HEK293 (cell line): ENCODE data around the gene CTSF.

Source experiments
- CTCF ChIA-PET: fragments of 350-600 bp; formaldehyde crosslinking; extraction: SDS; loops from one replicate; lab custom pipeline; 2021; ENCODE audit warnings: antibody characterized with exemption; lab: Yijun Ruan, JAX
- POLR2A ChIA-PET: fragments of 300-600 bp; formaldehyde crosslinking; extraction: SDS; loops from one replicate; lab custom pipeline; 2020; ENCODE audit warnings: antibody characterized with exemption, inconsistent platforms; lab: Yijun Ruan, JAX
- H3K27ac ChIP-seq: fragments of 200-500 bp; sonication (Bioruptor generic); 2 replicates; pipeline ENCODE4 v1.5.1; 2014; ENCODE audit warnings: low read depth, low read length, control low read depth, inconsistent platforms; ENCODE audit errors: extremely low read depth
- H3K36me3 ChIP-seq, 2 experiments: fragments of 200-500 bp in 1 of 2; sonication (Bioruptor generic) in 1 of 2; 1 replicate in 1 of 2; 2 replicates in 1 of 2; pipeline ENCODE4 v1.5.1; 2014 to 2017; ENCODE audit warnings: inconsistent platforms in 2 of 2, low read length in 2 of 2; ENCODE audit not compliant: control insufficient read depth in 2 of 2, insufficient read depth in 1 of 2
- H3K4me1 ChIP-seq: fragments of 200-500 bp; sonication (Bioruptor generic); 2 replicates; pipeline ENCODE4 v1.5.1; 2014; ENCODE audit warnings: mild to moderate bottlenecking, low read length, inconsistent platforms; ENCODE audit not compliant: control insufficient read depth, insufficient read depth
- H3K4me3 ChIP-seq: 2 replicates; pipeline ENCODE4 v1.5.1; 2011; ENCODE audit warnings: low read depth, mild to moderate bottlenecking, control low read depth, low read length, moderate library complexity
- H3K9me3 ChIP-seq: fragments of 200-500 bp; sonication (Bioruptor generic); 2 replicates; pipeline ENCODE4 v1.5.1; 2014; ENCODE audit warnings: low read depth, low read length, inconsistent platforms; ENCODE audit not compliant: control insufficient read depth, insufficient read depth
- GLIS2 ChIP-seq: fragments of 450-650 bp; formaldehyde crosslinking; IDR thresholded peaks from 2 replicates; pipeline ENCODE4 v1.5.1; 2016; ENCODE audit warnings: missing biosample characterization, missing genetic modification characterization
- HOXD13 ChIP-seq: sonication (generic); formaldehyde crosslinking; IDR thresholded peaks from 2 replicates; pipeline ENCODE4 v1.8.0; 2022; ENCODE audit warnings: missing genetic modification reagents, borderline replicate concordance
- SALL2 ChIP-seq: fragments of 450-650 bp; formaldehyde crosslinking; IDR thresholded peaks from 2 replicates; pipeline ENCODE4 v1.5.0; 2017; ENCODE audit warnings: missing biosample characterization, mild to moderate bottlenecking, missing genetic modification characterization, borderline replicate concordance
- ZBTB17 ChIP-seq: fragments of 450-650 bp; formaldehyde crosslinking; IDR thresholded peaks from 2 replicates; pipeline ENCODE4 v1.5.1; 2016; ENCODE audit warnings: missing biosample characterization, missing genetic modification characterization
- ZNF10 ChIP-seq: fragments of 450-650 bp; formaldehyde crosslinking; IDR thresholded peaks from 2 replicates; pipeline ENCODE4 v1.5.1; 2017; ENCODE audit warnings: missing biosample characterization, missing genetic modification characterization
- ZNF19 ChIP-seq: fragments of 450-650 bp; formaldehyde crosslinking; IDR thresholded peaks from 2 replicates; pipeline ENCODE4; 2016; ENCODE audit warnings: missing biosample characterization, missing genetic modification characterization, low read depth
- ZNF202 ChIP-seq: fragments of 450-650 bp; formaldehyde crosslinking; IDR thresholded peaks from 2 replicates; pipeline ENCODE4 v1.5.1; 2016; ENCODE audit warnings: missing biosample characterization, missing genetic modification characterization, borderline replicate concordance
- ZNF211 ChIP-seq: fragments of 450-650 bp; formaldehyde crosslinking; IDR thresholded peaks from 2 replicates; pipeline ENCODE4 v1.5.1; 2016; ENCODE audit warnings: low read depth, missing biosample characterization, missing genetic modification characterization
- ZNF23 ChIP-seq: fragments of 450-650 bp; formaldehyde crosslinking; IDR thresholded peaks from 2 replicates; pipeline ENCODE4 v1.5.1; 2016; ENCODE audit warnings: missing biosample characterization, missing genetic modification characterization, borderline replicate concordance
- ZNF274 ChIP-seq, 2 experiments: fragments of 200-500 bp in 1 of 2; fragments of 450-650 bp in 1 of 2; sonication (Bioruptor generic) in 1 of 2; formaldehyde crosslinking in 1 of 2; IDR thresholded peaks; 2 replicates each; pipeline versions ENCODE4 v1.5.1 to v1.6.1; 2014 to 2016; ENCODE audit warnings: borderline replicate concordance in 1 of 2, inconsistent platforms in 1 of 2, low read length in 1 of 2, missing biosample characterization in 1 of 2, missing genetic modification characterization in 1 of 2
- ZNF292 ChIP-seq: fragments of 450-650 bp; formaldehyde crosslinking; IDR thresholded peaks from 2 replicates; pipeline ENCODE4 v1.5.1; 2016; ENCODE audit warnings: low read depth, missing biosample characterization, missing genetic modification characterization, borderline replicate concordance
- ZNF510 ChIP-seq: fragments of 450-650 bp; formaldehyde crosslinking; IDR thresholded peaks from 2 replicates; pipeline ENCODE4 v1.5.1; 2018; ENCODE audit warnings: mild to moderate bottlenecking, missing genetic modification characterization, missing biosample characterization; ENCODE audit not compliant: insufficient replicate concordance
- ZNF626 ChIP-seq: fragments of 450-650 bp; sonication (Bioruptor Pico); formaldehyde crosslinking; IDR thresholded peaks from 2 replicates; pipeline ENCODE4 v1.5.1; 2018; ENCODE audit warnings: missing biosample characterization, missing genetic modification characterization, inconsistent platforms
- ZNF629 ChIP-seq: fragments of 450-650 bp; formaldehyde crosslinking; IDR thresholded peaks from 2 replicates; pipeline ENCODE4 v1.5.1; 2017; ENCODE audit warnings: missing biosample characterization, missing genetic modification characterization
- ZNF785 ChIP-seq: fragments of 450-650 bp; formaldehyde crosslinking; IDR thresholded peaks from 2 replicates; pipeline ENCODE4 v1.5.1; 2016; ENCODE audit warnings: missing biosample characterization, missing genetic modification characterization
- TF ChIP-seq, protein P1 (sequence below): fragments of 450-650 bp; formaldehyde crosslinking; IDR thresholded peaks from 2 replicates; pipeline ENCODE4 v1.5.1; 2017; ENCODE audit warnings: missing biosample characterization, missing genetic modification characterization
- TF ChIP-seq, protein P2 (sequence below): fragments of 450-650 bp; formaldehyde crosslinking; IDR thresholded peaks from 2 replicates; pipeline ENCODE4 v1.5.1; 2017; ENCODE audit warnings: missing biosample characterization, missing genetic modification characterization
- TF ChIP-seq, protein P3 (sequence below): fragments of 450-650 bp; formaldehyde crosslinking; IDR thresholded peaks from 2 replicates; pipeline ENCODE4 v1.5.1; 2016; ENCODE audit warnings: missing biosample characterization, missing genetic modification characterization

Gene CTSF

GRCh38 chr11:66570850-66571180 is 2.4 kb upstream of the CTSF start:
- Histone ChIP-seq H3K9me3 (no peaks in the 10 kb centered on the region), H3K27ac (no peak overlapping the region), H3K4me1 (no peaks in the 10 kb centered on the region), H3K36me3 (no peaks in the 10 kb centered on the region), H3K4me3 (no peak overlapping the region)
- ChIA-PET POLR2A (interaction anchor here (0.6 kb wide), 1 partner anchor 358 kb away, joined by 4 read pairs; no protein-coding TSS in a partner anchor), CTCF (no interaction called here)
- TF ChIP-seq ZNF211 (tag by site-specific recombination) = no peak
- TF ChIP-seq ZNF19 (tag by site-specific recombination) = no peak
- TF ChIP-seq ZNF292 = no peak
- no peak for TF ChIP-seq GLIS2 (tag by site-specific recombination)
- no peak for TF ChIP-seq SALL2 (tag by site-specific recombination)
- TF ChIP-seq ZNF202 (tag by site-specific recombination) = no peak
- TF ChIP-seq ZNF10 (tag by site-specific recombination) = no peak
- TF ChIP-seq ZNF274 (IDR thresholded peaks at IDR 0.05; ENCODE audit: low read length) = no peak
- no peak for TF ChIP-seq ZNF274 (tag by site-specific recombination; IDR thresholded peaks at IDR 0.05; ENCODE audit: borderline replicate concordance)
- TF ChIP-seq, protein P1, sequence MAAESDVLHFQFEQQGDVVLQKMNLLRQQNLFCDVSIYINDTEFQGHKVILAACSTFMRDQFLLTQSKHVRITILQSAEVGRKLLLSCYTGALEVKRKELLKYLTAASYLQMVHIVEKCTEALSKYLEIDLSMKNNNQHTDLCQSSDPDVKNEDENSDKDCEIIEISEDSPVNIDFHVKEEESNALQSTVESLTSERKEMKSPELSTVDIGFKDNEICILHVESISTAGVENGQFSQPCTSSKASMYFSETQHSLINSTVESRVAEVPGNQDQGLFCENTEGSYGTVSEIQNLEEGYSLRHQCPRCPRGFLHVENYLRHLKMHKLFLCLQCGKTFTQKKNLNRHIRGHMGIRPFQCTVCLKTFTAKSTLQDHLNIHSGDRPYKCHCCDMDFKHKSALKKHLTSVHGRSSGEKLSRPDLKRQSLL (tag by site-specific recombination) = no peak
- no peak for TF ChIP-seq HOXD13
- TF ChIP-seq, protein P2, sequence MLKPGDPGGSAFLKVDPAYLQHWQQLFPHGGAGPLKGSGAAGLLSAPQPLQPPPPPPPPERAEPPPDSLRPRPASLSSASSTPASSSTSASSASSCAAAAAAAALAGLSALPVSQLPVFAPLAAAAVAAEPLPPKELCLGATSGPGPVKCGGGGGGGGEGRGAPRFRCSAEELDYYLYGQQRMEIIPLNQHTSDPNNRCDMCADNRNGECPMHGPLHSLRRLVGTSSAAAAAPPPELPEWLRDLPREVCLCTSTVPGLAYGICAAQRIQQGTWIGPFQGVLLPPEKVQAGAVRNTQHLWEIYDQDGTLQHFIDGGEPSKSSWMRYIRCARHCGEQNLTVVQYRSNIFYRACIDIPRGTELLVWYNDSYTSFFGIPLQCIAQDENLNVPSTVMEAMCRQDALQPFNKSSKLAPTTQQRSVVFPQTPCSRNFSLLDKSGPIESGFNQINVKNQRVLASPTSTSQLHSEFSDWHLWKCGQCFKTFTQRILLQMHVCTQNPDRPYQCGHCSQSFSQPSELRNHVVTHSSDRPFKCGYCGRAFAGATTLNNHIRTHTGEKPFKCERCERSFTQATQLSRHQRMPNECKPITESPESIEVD = no peak
- no peak for TF ChIP-seq ZNF23 (tag by site-specific recombination)
- TF ChIP-seq ZNF785 = no peak
- no peak for TF ChIP-seq ZNF629 (tag by site-specific recombination)

GRCh38 chr11:66570079-66570849 is 1.9 kb upstream of the CTSF start:
- Histone ChIP-seq H3K9me3 (no peaks in the 10 kb centered on the region), H3K27ac (no peak overlapping the region), H3K4me1 (no peaks in the 10 kb centered on the region), H3K36me3 (no peaks in the 10 kb centered on the region), H3K4me3 (no peak overlapping the region)
- POLR2A ChIA-PET = no interaction called here
- CTCF ChIA-PET = interaction anchor here (0.7 to 1.4 kb wide), 4 partner anchors 20 to 232 kb away, joined by 3 to 7 read pairs (median 5); no protein-coding TSS in a partner anchor
- TF ChIP-seq ZBTB17 (tag by site-specific recombination) (peak; percentile 49; the same call in 1 of the 2 replicates), ZNF626 (tag by site-specific recombination) (no peak), ZNF510 (tag by site-specific recombination) (peak; percentile 60)
- TF ChIP-seq, protein P3, sequence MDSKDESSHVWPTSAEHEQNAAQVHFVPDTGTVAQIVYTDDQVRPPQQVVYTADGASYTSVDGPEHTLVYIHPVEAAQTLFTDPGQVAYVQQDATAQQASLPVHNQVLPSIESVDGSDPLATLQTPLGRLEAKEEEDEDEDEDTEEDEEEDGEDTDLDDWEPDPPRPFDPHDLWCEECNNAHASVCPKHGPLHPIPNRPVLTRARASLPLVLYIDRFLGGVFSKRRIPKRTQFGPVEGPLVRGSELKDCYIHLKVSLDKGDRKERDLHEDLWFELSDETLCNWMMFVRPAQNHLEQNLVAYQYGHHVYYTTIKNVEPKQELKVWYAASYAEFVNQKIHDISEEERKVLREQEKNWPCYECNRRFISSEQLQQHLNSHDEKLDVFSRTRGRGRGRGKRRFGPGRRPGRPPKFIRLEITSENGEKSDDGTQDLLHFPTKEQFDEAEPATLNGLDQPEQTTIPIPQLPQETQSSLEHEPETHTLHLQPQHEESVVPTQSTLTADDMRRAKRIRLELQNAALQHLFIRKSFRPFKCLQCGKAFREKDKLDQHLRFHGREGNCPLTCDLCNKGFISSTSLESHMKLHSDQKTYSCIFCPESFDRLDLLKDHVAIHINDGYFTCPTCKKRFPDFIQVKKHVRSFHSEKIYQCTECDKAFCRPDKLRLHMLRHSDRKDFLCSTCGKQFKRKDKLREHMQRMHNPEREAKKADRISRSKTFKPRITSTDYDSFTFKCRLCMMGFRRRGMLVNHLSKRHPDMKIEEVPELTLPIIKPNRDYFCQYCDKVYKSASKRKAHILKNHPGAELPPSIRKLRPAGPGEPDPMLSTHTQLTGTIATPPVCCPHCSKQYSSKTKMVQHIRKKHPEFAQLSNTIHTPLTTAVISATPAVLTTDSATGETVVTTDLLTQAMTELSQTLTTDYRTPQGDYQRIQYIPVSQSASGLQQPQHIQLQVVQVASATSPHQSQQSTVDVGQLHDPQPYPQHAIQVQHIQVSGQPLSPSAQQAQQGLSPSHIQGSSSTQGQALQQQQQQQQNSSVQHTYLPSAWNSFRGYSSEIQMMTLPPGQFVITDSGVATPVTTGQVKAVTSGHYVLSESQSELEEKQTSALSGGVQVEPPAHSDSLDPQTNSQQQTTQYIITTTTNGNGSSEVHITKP = peak; percentile 47; the same call in 1 of the 2 replicates
